Breast epithelium (tissue), 3 donors: ENCODE measurements around the gene SIT1.
"Not testable (repeated sequence)": the region's sequence is repeated elsewhere in the genome, so short reads cannot be mapped to it uniquely, and the experiment has no call there.

ENCODE experiments used
- POLR2A ChIP-seq: fragments of 450-650 bp; IDR thresholded peaks from one replicate; pipeline ENCODE4 v1.6.1; 2016; ENCODE audit warnings: antibody characterized with exemption, mild to moderate bottlenecking, moderate library complexity
- POLR2AphosphoS5 ChIP-seq, 3 donors: sonication (generic); formaldehyde crosslinking; IDR thresholded peaks; one replicate each; pipeline ENCODE4 v1.6.1; 2017; ENCODE audit warnings: antibody characterized with exemption in 3 of 3
- TF ChIP-seq, protein P1 (sequence below), 3 donors: fragments of 450-650 bp; IDR thresholded peaks; one replicate each; pipeline ENCODE4 v1.5.1; 2016 to 2017; ENCODE audit warnings: antibody characterized with exemption in 3 of 3, mild to moderate bottlenecking in 3 of 3, moderate library complexity in 3 of 3

GRCh38 chr9:35638751-35639150 lies 12.0 kb downstream of the SIT1 start:
- TF ChIP-seq, protein P1, sequence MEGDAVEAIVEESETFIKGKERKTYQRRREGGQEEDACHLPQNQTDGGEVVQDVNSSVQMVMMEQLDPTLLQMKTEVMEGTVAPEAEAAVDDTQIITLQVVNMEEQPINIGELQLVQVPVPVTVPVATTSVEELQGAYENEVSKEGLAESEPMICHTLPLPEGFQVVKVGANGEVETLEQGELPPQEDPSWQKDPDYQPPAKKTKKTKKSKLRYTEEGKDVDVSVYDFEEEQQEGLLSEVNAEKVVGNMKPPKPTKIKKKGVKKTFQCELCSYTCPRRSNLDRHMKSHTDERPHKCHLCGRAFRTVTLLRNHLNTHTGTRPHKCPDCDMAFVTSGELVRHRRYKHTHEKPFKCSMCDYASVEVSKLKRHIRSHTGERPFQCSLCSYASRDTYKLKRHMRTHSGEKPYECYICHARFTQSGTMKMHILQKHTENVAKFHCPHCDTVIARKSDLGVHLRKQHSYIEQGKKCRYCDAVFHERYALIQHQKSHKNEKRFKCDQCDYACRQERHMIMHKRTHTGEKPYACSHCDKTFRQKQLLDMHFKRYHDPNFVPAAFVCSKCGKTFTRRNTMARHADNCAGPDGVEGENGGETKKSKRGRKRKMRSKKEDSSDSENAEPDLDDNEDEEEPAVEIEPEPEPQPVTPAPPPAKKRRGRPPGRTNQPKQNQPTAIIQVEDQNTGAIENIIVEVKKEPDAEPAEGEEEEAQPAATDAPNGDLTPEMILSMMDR (IDR thresholded peaks at IDR 0.05): not testable (repeated sequence)
- TF ChIP-seq POLR2AphosphoS5 (IDR thresholded peaks at IDR 0.05); POLR2A: not testable (repeated sequence)
